Activated CD8-positive, alpha-beta memory T cell treated with anti-CD3 and anti-CD28 coated beads, Interleukin-2, amount 10 ng/mL, durations not matched to agents 7 days and 5 days (primary cell): ENCODE data around the gene ENOPH1. TPM values are rescaled to one million over a fixed set of nuclear protein-coding genes. Genes with fewer than 3 reads are reported as not detected.
"Not testable (repeated sequence)": the region's sequence is repeated elsewhere in the genome, so short reads cannot be mapped to it uniquely, and the experiment has no call there.

ENCODE experiments used
- ATAC-seq: fragments of 150-1000 bp; cut with Tn5 transposase; one replicate; pipeline ENCODE4 v1.10.0; 2021; ENCODE audit warnings: moderate library complexity
- CTCF ChIA-PET: fragments of 350-600 bp; sonication (Branson Sonifier 250); formaldehyde crosslinking; loops from one replicate; lab custom pipeline; 2021; ENCODE audit warnings: antibody characterized with exemption; lab: Charles Lee
- DNase-seq: peaks from one replicate; pipeline ENCODE4 v3.0.0-alpha.2; 2020
- H3K27ac Mint-ChIP-seq: one replicate; pipeline ENCODE4 v1.8.0; 2021; ENCODE audit warnings: mild to moderate bottlenecking, mixed read lengths
- H3K27me3 Mint-ChIP-seq: one replicate; pipeline ENCODE4 v1.8.0; 2021; ENCODE audit warnings: mixed read lengths
- H3K36me3 Mint-ChIP-seq: one replicate; pipeline ENCODE4 v1.8.0; 2021; ENCODE audit warnings: mild to moderate bottlenecking, mixed read lengths
- H3K4me1 Mint-ChIP-seq: one replicate; pipeline ENCODE4 v1.8.0; 2021; ENCODE audit warnings: mixed read lengths
- H3K4me3 Mint-ChIP-seq: one replicate; pipeline ENCODE4 v1.8.0; 2021; ENCODE audit warnings: mild to moderate bottlenecking, moderate library complexity, mixed read lengths
- H3K9me3 Mint-ChIP-seq: one replicate; pipeline ENCODE4 v1.8.0; 2022; ENCODE audit warnings: low read depth, mixed read lengths
- total RNA-seq, 2 experiments: library from RNA; stranded (reverse); gene quantifications; one replicate each; pipeline ENCODE4 v1.2.3, GENCODE V29; 2021

ENOPH1 gene
- total RNA-seq, 2 experiments from 2014 or later: 40.6 to 46.6 TPM

DNA sequence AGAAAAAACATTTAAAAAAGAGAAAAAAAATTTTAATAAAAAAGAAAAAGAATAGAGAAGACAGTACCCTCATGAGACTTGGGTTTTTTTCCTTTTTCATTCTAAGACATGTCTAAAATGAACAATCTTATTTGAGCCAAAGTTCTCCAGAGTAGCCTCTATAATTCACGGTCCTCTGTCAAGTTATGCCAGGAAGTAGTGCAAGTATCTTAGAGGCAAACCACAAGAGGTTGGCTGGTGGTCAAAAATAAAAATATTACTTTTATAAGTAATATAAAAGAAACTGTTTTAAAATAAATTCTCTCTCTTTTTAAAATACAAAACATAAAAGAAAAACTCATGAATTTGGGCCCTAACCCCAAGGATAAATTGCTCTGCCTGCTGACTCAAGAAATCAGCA lies 26.7 kb upstream of the ENOPH1 start:
- no peak overlapping the region for H3K27ac Mint-ChIP-seq
- no peaks in the 10 kb centered on the region for H3K36me3 Mint-ChIP-seq
- H3K27me3 Mint-ChIP-seq: peaks cover 23% of the 10 kb centered on the region
- H3K4me1 Mint-ChIP-seq: no peaks in the 10 kb centered on the region
- DNase-seq: no peak
- no peak overlapping the region for H3K4me3 Mint-ChIP-seq
- H3K9me3 Mint-ChIP-seq: no peaks in the 10 kb centered on the region
- CTCF ChIA-PET: no interaction called here
- no peak for ATAC-seq

DNA sequence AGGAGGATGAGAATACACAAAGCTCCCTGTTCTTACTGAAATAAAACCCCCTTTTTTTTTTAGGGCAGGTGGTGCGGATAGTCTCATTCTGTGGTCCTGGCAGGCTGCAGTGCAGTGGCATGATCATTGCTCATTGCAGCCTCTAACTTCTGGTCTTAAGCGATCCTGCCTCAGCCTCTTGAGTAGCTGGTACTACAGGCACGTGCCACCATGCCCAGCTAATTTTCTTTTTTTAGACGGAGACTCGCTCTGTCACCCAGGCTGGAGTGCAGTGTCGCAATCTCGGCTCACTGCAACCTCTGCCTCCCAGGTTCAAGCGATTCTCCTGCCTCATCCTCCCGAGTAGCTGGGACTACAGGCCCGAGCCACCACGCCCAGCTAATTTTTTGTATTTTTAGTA lies 15.3 kb upstream of the ENOPH1 start:
- ATAC-seq, H3K36me3 Mint-ChIP-seq, H3K4me1 Mint-ChIP-seq, H3K9me3 Mint-ChIP-seq, H3K4me3 Mint-ChIP-seq, H3K27ac Mint-ChIP-seq, DNase-seq: not testable (repeated sequence)
- CTCF ChIA-PET: interaction anchor here (0.9 to 1.9 kb wide), 2 partner anchors 14 to 55 kb away, joined by 4 to 6 read pairs; no protein-coding TSS in a partner anchor
- H3K27me3 Mint-ChIP-seq: peaks cover 40% of the 10 kb centered on the region

DNA sequence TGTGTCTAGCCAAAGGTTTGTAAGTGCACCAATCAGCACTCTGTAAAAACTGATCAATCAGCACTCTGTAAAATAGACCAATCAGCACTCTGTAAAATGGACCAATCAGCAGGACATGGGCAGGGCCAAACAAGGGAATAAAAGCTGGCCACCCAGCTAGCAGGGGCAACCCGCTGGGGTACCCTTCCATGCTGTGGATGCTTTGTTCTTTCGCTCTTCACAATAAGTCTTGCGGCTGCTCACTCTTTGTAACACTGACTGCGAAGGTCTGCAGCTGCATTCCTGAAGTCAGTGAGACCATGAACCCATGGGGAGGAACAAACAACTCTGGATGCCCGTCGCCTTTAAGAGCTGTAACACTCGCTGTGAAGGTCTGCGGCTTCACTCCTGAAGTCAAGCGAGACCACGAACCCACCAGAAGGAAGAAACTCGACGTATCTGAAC lies 14.4 kb upstream of the ENOPH1 start:
- CTCF ChIA-PET: interaction anchor here (1.9 kb wide), 1 partner anchor 13 kb away, joined by 6 read pairs; no protein-coding TSS in a partner anchor
- Mint-ChIP-seq H3K4me1 (peaks cover 9% of the 10 kb centered on the region), H3K27ac (no peak overlapping the region), H3K27me3 (peaks cover 44% of the 10 kb centered on the region), H3K36me3 (no peaks in the 10 kb centered on the region), H3K9me3 (no peaks in the 10 kb centered on the region), H3K4me3 (peak overlapping the region; percentile 5)
- DNase-seq: no peak
- no peak for ATAC-seq

DNA sequence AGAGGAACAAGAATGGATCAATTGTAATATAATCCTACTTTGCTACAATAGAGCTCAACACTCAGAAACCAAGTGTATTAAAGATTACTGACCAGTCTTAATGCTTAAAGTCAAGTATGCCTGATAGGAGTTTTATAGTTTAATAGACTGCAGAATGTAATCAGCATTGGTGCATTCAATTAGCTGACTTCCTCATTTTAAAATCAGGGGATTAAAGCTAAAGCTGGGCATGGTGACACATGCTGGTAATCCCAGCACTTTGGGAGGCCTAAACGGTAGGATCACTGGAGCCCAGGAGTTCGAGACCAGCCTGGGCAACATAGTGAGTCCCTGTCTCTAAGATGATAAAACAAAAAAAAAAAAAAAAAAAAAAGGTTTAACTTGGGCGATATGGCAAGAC lies 10.9 kb upstream of the ENOPH1 start:
- no peak for ATAC-seq
- Mint-ChIP-seq H3K4me1 (peaks cover 14% of the 10 kb centered on the region), H3K27me3 (peaks cover 38% of the 10 kb centered on the region), H3K27ac (no peak overlapping the region), H3K36me3 (peaks cover 23% of the 10 kb centered on the region), H3K9me3 (no peaks in the 10 kb centered on the region), H3K4me3 (no peak overlapping the region)
- CTCF ChIA-PET: interaction anchor here (0.6 to 2.1 kb wide), 3 partner anchors 8 to 151 kb away, joined by 3 to 7 read pairs (median 3); no protein-coding TSS in a partner anchor
- no peak for DNase-seq

DNA sequence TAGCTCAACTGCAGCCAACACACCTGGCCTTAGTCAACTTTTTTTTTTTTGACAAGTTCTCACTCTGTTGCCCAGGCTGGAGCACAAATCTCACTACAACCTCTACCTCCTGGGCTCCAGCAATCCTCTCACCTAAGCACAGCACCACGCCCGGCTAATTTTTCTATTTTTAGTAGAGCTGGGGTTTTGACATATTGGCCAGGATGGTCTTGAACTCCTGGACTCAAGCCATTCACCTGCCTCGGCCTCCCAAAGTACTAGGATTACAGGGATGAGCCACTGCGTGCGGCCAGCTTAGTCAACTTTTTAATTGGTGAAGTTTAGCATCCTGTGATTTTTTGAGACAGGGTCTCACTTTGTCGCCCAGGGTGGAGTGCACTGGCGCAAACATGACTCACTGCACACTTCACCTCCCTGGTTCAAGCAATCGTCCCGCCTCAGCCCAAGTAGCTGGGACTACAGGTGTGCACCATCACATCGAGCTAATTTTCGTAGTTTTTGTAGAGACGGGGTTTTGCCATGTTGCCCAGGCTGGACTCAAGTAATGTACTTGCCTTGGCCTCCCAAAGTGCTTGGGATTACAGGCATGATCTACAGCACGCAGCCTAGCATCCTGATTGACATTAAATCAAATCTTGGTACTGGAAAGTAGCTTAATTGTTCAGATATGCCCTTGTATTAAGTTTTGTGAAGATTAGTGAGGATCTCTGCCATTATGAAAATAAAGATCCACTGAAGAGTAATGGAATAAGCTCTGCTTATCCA lies 8.4 kb upstream of the ENOPH1 start:
- H3K4me3 Mint-ChIP-seq: no peak overlapping the region
- H3K36me3 Mint-ChIP-seq: peaks cover 45% of the 10 kb centered on the region
- DNase-seq: no peak
- peaks cover 17% of the 10 kb centered on the region for H3K27me3 Mint-ChIP-seq
- H3K27ac Mint-ChIP-seq: no peak overlapping the region
- H3K9me3 Mint-ChIP-seq: no peaks in the 10 kb centered on the region
- peaks cover 27% of the 10 kb centered on the region for H3K4me1 Mint-ChIP-seq
- CTCF ChIA-PET: interaction anchor here (1.3 kb wide), 1 partner anchor 47 kb away, joined by 3 read pairs; no protein-coding TSS in a partner anchor
- peak; percentile 28 for ATAC-seq

DNA sequence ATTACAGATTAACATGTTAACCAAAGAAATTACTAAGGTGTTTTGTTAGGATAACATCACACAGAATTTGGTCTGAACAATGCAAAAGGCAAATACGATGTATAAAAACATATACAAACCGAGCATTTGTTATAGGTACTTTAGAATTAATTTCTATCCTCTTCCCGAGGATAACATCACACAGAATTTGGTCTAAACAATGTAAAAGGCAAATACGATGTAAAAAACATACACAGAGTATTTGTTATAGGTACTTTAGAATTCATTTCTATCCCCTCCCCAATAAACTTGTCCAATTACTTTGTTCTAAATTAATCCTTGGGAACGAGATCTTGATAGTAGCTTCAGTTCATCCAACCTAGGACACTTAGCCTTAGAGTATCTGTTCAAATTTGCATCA lies 7.8 kb upstream of the ENOPH1 start:
- Mint-ChIP-seq H3K27ac (no peak overlapping the region), H3K36me3 (peaks cover 51% of the 10 kb centered on the region), H3K27me3 (peaks cover 12% of the 10 kb centered on the region), H3K4me3 (no peak overlapping the region), H3K4me1 (peaks cover 32% of the 10 kb centered on the region), H3K9me3 (no peaks in the 10 kb centered on the region)
- no peak for DNase-seq
- ATAC-seq: no peak
- CTCF ChIA-PET: interaction anchor here (1.3 to 2.0 kb wide), 2 partner anchors 43 to 47 kb away, joined by 3 to 6 read pairs; no protein-coding TSS in a partner anchor

DNA sequence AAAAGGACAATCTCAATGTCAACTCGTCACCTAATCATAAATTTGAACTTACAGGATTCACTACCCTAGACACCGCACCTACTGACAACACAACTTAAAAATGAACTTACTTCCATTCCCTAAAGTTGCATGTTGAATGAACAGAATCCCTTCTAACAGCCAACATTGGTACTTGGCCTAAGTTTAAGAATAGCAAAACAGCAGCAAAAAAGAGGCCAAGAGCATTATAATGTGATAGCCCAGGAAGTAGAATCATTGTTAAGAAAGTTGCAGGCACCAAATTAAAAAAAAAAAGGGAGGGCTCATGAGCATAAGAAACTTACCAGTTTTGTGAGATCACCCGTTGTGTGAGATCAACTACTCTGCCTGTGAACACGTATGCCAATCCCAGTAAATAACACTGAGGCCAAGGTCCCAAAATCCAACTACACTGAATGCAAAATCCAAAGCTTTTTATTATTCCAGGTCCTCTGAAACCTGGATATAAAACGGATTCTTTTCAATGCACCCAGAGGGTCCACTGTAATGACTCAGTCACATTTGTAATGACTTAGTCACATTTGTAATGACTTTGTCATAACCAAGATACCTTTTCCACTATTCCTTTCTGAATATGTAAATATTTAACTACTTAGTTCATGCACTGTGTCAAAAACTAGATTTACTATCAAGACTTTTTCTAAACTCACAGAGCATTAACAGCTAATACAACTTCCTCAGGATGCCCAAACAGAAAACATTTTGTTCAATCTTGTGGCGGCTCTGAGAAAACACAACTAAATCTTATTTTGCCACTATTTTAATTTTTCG lies 6.9 kb upstream of the ENOPH1 start:
- no peak overlapping the region for H3K4me3 Mint-ChIP-seq
- ATAC-seq: no peak
- peaks cover 4% of the 10 kb centered on the region for H3K27me3 Mint-ChIP-seq
- no peak overlapping the region for H3K27ac Mint-ChIP-seq
- no peak for DNase-seq
- H3K9me3 Mint-ChIP-seq: no peaks in the 10 kb centered on the region
- peaks cover 38% of the 10 kb centered on the region for H3K4me1 Mint-ChIP-seq
- CTCF ChIA-PET: interaction anchor here (1.2 to 2.0 kb wide), 2 partner anchors 19 to 44 kb away, joined by 3 to 6 read pairs; no protein-coding TSS in a partner anchor
- peaks cover 59% of the 10 kb centered on the region for H3K36me3 Mint-ChIP-seq

DNA sequence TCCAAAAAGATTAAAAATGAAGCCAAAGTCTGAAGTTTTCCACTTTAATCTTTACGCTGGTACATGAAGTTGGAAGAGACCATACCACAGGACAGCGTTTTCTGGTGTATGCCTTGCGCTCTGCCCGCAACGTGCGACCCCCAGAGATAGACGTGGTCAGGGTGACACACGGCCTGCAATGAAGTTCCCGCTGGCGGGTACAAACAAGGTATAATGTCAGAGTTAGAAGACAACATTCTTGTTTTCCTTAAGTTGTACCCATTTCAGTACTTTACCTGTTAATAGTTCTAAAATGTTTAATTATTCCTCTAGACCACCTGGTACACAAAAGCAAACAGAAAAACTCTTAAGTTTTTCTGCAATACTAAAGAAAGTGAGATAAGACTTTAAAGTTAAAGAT lies 4.9 kb upstream of the ENOPH1 start:
- Mint-ChIP-seq H3K9me3 (no peaks in the 10 kb centered on the region), H3K27me3 (peaks cover 3% of the 10 kb centered on the region), H3K36me3 (peaks cover 66% of the 10 kb centered on the region), H3K4me1 (peaks cover 38% of the 10 kb centered on the region), H3K4me3 (no peak overlapping the region), H3K27ac (no peak overlapping the region)
- ATAC-seq (no peak), DNase-seq (no peak)
- CTCF ChIA-PET: no interaction called here

DNA sequence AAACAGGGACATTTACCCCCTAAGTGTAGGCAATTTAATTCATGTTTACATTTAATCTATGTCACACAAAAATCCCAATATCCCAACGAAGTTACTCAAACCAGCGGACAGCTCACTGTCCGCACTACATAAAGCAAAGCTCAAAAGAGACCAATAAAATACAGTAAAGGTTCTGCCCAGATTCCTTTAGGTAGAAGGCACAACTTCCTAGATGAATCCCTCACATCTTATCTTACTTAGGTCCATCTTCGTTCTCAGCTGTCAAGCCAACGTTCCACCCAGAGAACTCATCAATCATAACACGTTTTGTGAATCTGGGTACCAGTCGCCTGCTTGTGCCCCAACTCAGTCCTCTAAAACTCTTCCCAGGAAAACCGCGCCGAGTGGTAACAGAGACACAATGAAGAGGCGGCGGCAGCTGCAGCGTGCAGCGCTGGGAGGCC lies 1.8 kb upstream of the ENOPH1 start:
- H3K27ac Mint-ChIP-seq: peak overlapping the region; percentile 98
- peak overlapping the region; percentile 97 for H3K4me3 Mint-ChIP-seq
- CTCF ChIA-PET: interaction anchor here (0.7 to 3.2 kb wide), 17 partner anchors 9 to 437 kb away, joined by 3 to 23 read pairs (median 5); partner anchors contain the start of gene HNRNPD
- H3K27me3 Mint-ChIP-seq: no peaks in the 10 kb centered on the region
- ATAC-seq: no peak
- H3K4me1 Mint-ChIP-seq: peaks cover 62% of the 10 kb centered on the region
- H3K9me3 Mint-ChIP-seq: no peaks in the 10 kb centered on the region
- peaks cover 61% of the 10 kb centered on the region for H3K36me3 Mint-ChIP-seq
- no peak for DNase-seq

DNA sequence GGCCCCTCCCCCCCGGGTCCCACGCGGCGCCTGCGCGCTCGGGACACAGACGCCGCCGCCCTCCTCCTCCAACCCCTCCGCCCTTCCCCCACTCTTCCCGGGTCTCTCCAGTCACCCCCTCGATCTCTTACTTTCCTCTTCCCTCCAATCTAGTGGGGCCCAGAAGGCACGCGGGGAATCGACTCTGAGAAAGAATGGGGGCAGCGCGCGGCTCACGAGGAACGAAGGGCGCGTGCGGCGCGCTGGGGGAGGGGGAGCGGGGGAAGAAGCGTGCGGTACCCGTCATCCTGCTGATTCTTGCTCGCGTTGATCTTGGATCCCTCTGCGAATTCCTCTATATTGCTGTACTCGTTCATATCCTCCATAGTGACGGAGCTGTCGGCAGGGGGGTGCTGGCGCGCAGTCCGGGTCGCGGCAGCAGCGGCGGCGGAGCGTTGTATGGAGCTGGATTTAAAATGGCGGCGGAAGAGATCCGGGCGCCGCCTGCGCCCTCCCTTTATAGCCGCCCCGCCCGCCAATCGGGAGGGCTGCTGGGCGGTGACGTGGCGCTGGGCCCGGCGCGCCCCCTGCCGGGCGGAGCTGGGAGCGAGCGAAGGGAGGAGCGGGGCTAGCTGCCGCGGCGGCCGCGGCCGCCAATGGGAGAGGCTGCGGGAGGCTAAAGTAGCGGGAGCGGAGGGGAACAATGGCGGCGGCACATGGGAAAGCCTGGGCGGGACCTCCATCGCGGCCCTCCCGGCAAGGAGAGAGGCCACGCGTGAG lies 1.2 kb upstream of the ENOPH1 start:
- H3K36me3 Mint-ChIP-seq: peaks cover 61% of the 10 kb centered on the region
- H3K27me3 Mint-ChIP-seq: no peaks in the 10 kb centered on the region
- H3K27ac Mint-ChIP-seq: peak overlapping the region; percentile 98
- CTCF ChIA-PET: interaction anchor here (0.7 to 3.2 kb wide), 15 partner anchors 9 to 436 kb away, joined by 3 to 23 read pairs (median 5); partner anchors contain the start of gene HNRNPD
- H3K9me3 Mint-ChIP-seq: no peaks in the 10 kb centered on the region
- H3K4me1 Mint-ChIP-seq: peaks cover 65% of the 10 kb centered on the region
- H3K4me3 Mint-ChIP-seq: peak overlapping the region; percentile 97
- ATAC-seq (peak; percentile 56), DNase-seq (peak; percentile 93)

DNA sequence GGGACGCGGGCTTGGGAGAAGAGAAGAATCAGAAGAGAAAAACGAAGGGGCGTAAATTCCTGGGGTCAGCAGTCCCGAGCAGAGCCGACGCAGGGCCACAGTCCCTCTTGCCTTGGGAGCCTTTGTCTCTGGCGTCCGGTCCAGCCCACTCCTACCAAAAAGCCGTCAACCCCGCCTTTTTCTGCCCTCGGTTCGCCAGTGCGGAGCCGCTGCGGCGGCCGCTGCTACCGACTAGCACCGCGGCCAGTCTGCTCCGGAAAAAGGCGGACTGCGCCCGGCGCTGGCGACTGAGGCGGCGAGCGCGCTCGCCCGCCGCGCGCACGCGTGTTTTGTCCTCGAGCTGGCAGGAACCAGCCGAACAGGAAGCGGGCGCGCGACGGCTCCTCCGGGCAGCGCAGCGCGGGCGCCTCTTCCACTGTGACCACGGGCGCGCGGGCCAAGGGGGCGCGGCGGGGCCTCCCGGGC lies 630 bp upstream of the ENOPH1 start:
- H3K27ac Mint-ChIP-seq: peak overlapping the region; percentile 98
- peak overlapping the region; percentile 97 for H3K4me3 Mint-ChIP-seq
- H3K36me3 Mint-ChIP-seq: peaks cover 58% of the 10 kb centered on the region
- peak; percentile 84 for DNase-seq
- H3K9me3 Mint-ChIP-seq: no peaks in the 10 kb centered on the region
- ATAC-seq: peak; percentile 32
- H3K4me1 Mint-ChIP-seq: peaks cover 61% of the 10 kb centered on the region
- CTCF ChIA-PET: interaction anchor here (1.1 to 3.2 kb wide), 13 partner anchors 8 to 435 kb away, joined by 3 to 23 read pairs (median 6); partner anchors contain the start of gene HNRNPD
- no peaks in the 10 kb centered on the region for H3K27me3 Mint-ChIP-seq

DNA sequence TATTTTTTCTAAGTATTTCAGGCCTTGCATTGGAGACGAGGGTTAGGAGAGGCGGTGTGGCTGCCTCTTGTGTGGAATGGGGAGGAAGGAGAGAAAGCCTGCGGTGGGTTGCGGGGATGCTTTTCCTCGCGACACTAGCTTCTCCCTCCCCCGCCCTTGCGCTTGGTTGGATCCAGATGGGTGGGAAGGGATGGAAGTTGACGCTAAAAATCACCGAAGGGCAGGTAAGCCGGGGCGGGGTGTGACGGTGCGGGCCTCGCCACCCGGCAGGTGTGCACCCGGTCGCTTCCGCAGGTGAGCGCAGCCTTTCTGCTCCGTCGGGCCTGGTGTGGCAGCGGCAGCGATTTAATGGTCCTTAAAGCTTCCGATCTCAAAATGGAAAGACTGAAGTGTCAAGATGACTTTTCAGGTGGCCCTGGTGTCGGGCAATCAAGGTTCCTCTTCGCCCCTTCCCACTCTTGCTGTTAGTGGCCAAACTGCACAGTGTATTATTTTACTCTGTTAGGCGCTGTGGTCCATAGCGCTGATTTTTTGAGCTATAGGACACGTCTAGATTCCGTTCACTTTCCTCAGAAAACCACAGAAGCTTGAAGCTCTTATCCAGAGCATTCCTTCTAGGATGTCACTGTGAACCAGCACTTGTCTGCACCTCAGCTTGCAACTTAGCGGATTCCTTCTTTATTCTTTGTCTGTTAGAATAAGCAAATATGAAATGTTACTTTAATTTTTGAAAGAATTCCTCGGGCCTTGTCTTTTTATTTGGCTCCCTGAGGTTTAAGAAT lies 765 bp downstream of the ENOPH1 start:
- ATAC-seq (no peak), DNase-seq (peak; percentile 61)
- peak overlapping the region; percentile 97 for H3K4me3 Mint-ChIP-seq
- peaks cover 59% of the 10 kb centered on the region for H3K4me1 Mint-ChIP-seq
- no peaks in the 10 kb centered on the region for H3K9me3 Mint-ChIP-seq
- peak overlapping the region; percentile 98 for H3K27ac Mint-ChIP-seq
- H3K27me3 Mint-ChIP-seq: no peaks in the 10 kb centered on the region
- CTCF ChIA-PET: interaction anchor here (1.3 to 1.4 kb wide), 2 partner anchors 10 to 58 kb away, joined by 4 to 5 read pairs; partner anchors contain the start of gene HNRNPD
- H3K36me3 Mint-ChIP-seq: peaks cover 57% of the 10 kb centered on the region
